Central memory CD4-positive, alpha-beta T cell (primary cell): ENCODE measurements around the gene KIF20A.
"Not testable (repeated sequence)": the region's sequence is repeated elsewhere in the genome, so short reads cannot be mapped to it uniquely, and the experiment has no call there.

Experiments
- DNase-seq: peaks from one replicate; pipeline ENCODE4 v3.0.0; 2022
- total RNA-seq, 3 experiments: gene quantifications; one replicate each; lab custom pipeline; 2026; lab: John Stamatoyannopoulos, UW

KIF20A gene
- total RNA-seq = 0 to 0.58 (median 0.18) reads per million in 3 experiments

DNA sequence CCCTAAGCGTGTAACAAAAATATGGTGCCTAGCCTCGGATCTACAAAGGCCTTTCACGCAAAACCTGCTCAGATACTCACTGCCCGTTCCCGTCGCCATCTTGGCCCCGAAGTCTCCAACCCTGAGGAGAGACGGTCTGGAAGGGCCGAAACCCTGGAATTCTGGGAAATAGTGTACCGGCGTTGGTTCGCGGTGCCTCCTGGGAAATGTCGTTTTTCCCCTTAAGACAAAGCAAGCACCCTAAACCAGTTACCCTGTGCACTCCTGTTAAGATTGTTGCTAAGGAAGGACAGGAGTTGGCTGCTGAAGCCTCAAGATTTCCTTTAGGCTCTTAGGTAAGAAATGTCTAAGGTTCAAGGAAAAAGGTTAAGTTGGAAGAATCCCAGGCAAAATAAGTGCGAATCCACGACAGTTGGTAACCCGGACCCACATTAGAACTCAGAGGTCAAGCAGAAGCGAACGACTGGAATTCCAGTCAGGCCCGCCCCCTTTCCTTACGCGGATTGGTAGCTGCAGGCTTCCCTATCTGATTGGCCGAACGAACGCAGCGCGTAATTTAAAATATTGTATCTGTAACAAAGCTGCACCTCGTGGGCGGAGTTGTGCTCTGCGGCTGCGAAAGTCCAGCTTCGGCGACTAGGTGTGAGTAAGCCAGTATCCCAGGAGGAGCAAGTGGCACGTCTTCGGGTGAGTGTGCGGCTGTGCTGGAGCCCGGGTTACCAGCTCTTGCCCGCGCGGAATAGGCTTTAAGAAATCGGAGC is at the start of gene KIF20A, which contains the start of gene BRD8:
TSS of gene KIF20A (plus strand) at position 597 of the 761 bp plus-strand sequence. CDS start 569 bp downstream, outside the sequence.
TSS of gene BRD8 (minus strand) at position 115 of the 761 bp plus-strand sequence. CDS start at position 99, 16 bp downstream.
- peak; percentile 84 for DNase-seq

DNA sequence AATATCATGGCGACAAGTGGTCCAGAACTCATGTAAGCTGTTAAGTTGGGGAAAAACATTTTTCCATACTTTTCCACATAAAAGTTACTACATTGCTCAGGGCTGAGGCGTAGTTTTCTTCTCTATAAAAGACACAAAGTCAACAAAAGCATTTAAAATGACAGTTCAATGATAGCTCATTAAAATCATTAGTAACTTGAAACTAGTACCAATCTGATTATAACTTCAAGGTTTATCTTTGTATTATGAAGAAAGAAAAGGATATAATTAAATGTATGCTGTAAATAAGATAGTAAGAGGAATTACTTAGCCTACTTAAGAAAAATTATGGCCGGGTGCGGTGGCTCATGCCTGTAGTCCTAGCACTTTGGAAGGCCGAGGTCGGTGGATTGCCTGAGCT is 49.6 kb upstream of the KIF20A start:
- DNase-seq = no peak

DNA sequence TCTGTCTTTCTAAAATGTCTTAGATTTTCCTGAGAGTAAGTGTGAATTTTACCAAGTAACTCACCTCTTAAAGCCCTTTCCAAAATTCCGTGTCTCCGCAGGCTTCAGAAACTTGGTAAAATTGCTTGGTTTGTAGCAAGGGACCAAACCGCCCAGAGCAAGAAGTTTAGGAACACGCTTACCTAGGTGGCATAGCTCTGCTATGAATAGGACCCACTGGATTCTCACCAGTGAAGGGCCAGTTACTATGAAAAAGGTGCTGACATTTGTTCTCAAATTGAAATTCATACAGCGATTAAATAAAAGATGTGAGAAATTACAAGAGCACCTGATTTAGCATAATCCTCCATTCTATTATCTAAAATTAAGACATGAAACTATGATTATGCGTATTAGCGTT is 46.4 kb upstream of the KIF20A start:
- no peak for DNase-seq

DNA sequence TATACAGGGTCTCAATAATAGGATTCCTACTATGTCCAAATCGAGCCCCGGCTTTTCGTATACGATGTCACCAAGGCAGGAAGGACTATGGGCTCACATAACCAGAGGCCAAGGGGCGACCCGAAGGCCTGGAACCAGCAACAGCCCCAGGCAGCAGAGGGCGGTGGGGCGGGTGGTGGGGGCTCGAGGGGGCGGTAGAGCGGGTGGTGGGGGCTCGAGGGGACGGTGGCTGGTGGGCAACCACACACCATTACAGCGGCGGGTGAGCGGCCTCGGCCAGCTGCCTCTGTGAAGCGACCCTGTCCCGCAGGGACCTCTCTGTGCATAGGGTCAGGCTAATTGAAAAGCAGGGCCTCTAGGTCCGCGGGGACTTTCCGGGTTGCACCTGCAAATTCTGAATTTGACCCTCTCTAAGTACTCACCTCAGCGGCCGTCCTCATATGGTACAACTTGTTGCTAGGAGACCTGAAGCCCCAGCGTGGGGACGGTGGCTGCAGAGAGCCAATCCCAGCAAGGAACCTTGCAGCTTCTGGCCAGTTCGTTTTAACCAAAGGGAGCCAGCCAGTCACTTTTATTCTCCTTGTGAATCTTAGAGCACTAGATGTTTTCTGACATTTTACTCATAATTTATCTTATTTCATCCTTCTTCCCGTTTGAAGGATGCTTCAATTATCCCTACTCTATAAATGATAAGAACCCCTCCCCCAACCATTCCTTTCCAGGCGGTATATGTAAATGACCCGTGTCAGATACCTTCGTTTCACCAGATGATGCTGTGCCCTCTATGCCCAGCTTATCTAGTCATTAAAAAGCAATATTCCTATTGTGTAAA is 39.7 kb upstream of the KIF20A start, which contains the start of gene NME5:
TSS of gene NME5 (minus strand) at position 480 of the 832 bp plus-strand sequence. CDS start 648 bp downstream, outside the sequence.
- no peak for DNase-seq

DNA sequence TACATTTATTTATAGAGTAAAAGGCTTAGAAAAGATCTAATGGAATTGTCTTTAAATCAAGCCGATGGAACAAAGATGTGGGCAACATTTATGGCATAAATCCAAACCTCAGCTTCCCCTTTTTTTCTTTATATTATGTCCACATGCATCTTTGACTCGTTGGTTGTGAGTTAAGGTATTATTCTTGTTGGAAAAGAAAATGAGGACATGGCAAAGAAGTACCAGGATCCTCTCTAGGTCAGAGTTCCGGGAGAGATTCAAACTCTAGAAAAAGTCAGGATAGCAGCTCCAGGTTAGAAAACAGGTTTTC is 39.2 kb upstream of the KIF20A start:
- DNase-seq = no peak

DNA sequence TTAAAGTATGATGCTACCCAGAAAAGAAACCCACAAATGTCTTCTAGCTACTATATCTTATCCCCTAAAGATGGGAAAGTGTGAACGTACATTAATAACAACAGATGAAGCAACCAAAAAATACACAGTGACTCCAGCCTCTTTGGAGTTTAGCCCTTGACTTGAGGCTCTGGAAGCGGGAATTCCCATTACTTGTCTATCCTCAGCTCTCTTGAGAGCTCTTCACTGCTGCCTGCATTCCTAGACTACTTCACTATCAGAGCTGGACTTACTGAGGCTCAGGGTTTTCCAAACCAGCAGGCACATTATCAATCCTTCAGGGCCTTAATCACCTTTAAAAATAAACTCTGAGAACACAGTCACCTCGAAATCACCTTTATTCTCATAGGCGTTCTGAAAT is 38.6 kb upstream of the KIF20A start:
- DNase-seq = no peak

DNA sequence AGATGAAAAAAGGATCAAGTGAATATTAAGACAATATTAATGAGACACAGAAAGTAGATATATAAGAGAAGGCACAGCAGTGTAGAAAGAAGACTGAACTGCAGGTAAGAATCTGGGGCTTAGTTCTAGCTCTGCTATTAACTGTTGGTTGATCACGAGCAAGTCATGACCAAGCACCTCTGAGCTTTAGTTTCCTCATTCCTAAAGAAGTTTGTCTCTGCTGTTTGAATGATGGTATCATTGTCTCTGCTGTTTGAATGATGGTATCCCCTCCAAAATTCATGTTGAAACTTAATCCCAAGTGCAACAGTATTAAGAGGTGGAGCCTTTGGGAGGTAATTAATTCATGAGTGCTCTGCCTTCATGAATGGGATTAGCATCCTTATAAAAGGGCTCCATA is 37.2 kb upstream of the KIF20A start:
- no peak for DNase-seq

DNA sequence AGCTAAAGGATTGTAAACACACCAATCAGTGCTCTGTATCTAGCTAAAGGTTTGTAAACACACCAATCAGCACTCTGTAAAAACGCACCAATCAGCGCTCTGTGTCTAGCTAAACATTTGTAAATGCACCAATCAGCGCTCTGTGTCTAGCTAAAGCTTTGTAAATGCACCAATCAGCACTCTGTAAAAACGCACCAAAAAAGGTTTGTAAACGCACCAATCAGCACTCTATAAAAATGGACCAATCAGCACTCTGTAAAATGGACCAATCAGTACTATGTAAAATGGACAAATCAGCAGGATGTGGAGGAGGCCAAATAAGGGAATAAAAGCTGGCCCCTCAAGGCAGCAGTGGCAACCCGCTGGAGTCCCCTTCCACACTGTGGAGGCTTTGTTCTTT is 35.3 kb upstream of the KIF20A start:
- DNase-seq = not testable (repeated sequence)

DNA sequence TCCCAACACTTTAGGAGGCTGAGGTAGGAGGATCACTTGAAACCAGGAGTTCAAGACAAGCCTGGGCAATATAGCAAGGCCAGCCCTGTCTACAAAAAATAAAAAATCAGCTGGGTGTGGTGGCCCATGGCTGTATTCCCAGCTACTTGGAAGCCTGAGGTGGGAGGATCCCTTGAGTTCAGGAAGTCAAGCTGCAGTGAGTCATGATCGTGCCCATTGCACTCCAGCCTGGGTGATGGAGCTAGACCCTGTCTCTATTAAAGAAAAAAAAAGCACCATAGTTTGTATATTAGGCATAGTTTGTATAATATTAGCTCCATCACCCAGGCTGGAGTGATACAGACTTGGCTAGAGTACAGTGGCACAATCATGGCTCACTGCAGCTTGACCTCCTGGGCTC is 30.1 kb upstream of the KIF20A start:
- no peak for DNase-seq

DNA sequence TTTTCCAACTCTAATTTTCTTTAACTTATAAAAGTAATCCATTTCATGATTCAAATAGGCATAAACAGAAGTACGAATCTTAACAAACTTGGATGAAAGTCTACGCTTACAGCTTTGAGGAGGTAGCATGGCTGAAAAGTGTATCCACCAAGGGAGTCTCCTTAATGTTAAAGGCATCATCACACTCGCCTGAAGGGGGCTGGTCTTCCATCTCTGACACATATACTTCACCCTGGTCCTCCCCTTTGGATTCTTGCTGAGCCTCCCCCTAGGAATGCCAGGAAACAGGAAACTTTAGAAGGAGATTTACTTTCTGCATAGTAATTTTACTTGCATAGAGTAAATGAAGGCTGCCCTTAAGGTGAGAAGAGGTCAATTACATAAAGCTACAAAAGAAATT is 29.4 kb upstream of the KIF20A start:
- DNase-seq = no peak

DNA sequence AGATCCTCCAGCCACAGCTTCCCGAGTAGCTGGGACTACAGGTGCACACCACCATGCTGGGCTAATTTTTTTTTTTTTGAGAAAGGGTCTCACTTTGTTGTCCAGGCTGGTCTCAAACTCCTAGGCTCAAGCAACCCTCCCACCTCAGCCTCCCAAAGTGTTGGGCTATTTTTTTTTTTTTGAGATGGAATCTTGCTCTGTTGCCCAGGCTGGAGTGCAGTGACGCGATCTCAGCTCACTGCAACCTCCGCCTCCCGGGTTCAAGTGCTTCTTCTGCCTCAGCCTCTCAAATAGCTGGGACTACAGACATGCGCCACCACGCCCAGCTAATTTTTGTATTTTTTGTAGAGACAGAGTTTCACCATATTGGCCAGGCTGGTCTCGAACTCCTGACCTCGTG is 22.9 kb upstream of the KIF20A start:
- not testable (repeated sequence) for DNase-seq

DNA sequence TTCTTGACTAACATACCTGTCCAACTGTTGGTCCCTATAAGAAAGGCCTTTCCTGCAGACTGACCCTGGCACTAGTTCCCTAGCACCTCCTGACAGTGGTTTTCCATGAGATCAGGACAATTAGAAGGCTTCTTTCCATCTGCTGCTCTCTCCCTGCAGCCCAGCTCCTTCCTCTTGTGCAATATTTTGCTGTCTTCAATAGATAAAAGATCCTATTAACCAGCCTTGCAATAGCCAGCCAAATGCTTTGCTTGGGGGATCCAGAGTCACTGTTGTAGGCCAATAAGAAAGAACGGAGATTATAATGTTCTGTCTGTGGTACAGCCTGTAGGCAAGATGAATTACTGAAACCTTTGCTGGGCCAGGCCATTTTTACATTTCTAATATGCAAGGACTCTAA is 21.3 kb upstream of the KIF20A start:
- DNase-seq = no peak

DNA sequence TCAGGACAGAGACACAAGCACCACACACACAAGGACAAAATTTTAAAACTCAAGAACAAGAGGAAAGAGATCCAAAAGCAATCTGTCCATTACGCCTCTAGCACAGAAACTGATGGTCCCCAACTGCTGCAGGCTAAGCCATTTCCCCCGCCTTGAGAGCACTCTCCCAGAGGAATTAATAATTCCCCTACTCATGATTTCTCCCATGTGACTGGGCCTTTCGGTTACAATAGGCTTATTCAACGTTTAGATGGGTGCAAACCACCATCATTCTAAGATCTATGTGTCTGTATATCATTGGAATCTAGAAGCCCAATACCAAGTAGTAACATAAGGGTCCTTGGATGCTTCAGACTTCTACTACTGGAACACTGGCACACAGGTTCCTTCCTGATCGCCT is 19.2 kb upstream of the KIF20A start:
- DNase-seq = no peak

DNA sequence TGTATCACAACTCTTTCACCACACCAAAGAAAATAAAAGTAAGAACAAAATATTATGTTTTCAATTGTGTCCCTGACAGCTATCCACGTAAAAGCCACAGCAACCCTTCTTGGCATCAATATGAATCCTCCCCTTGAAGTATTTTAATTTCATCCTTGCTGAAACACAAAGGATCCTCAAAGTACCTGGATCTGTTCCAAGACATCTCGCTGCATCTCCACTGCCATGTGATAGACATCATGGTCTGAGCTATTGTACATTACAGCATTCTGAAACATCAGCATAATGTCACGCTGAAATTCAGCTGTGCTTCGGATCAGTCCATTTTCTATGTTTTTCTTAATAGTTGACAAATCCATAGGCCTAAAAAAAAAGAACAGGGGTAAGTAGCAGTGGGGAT is 18.2 kb upstream of the KIF20A start:
- DNase-seq = no peak

DNA sequence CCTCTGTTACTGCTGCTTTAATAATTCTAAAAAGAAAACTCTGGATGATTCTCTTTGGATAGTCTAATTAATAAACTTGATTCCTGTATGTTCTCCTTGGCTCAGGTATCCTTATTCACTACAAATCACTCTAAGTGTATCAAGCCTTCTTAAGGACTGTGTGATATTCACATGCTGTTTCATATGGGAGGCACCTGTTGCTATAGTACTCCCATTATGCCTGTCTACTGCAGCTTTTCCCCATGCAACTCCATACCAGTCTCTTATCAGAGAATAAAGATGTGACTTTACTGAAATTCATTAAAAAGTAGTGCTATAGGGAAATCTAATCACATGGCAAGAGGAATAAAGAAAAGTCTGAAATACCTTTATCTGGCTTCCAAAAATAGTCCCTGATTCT is 15.2 kb upstream of the KIF20A start:
- no peak for DNase-seq

DNA sequence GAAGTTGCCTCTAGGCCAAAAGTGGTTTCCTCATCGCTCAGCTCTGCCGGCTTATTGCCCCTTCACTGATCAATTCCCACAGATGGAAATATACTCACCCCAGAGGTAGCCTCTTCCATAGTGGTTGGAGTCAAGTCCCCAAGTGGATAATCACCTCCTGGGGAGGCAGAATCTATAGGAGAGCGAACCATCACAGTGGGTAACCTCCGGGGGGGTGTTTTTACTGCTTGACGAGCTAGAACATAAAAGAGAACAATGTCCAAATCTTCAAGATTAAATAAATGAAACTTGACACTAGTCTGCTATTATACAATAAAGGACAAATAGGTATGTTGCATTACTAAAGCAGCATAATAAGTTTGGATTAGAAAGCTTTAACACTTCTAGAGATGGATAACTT is 9.8 kb upstream of the KIF20A start:
- DNase-seq = no peak

DNA sequence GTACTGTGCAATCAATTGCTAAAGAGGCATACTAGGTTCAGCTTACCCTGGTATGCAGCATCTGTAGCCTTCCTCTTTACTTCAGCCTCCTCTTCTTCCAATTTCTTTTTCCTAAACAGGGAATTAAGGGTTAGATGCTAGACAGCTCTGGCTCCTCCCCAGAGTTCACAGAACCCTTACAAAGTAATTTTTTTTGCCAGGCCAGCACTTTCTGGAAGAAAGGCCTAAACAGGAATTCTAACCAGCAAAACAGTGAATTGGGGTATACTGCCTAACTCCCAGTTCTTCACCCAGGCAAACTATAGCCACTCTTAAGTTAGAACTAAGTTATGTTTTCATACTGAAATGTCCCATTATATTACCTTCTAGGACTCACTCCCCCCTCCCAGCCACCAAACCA is 8.6 kb upstream of the KIF20A start:
- no peak for DNase-seq

DNA sequence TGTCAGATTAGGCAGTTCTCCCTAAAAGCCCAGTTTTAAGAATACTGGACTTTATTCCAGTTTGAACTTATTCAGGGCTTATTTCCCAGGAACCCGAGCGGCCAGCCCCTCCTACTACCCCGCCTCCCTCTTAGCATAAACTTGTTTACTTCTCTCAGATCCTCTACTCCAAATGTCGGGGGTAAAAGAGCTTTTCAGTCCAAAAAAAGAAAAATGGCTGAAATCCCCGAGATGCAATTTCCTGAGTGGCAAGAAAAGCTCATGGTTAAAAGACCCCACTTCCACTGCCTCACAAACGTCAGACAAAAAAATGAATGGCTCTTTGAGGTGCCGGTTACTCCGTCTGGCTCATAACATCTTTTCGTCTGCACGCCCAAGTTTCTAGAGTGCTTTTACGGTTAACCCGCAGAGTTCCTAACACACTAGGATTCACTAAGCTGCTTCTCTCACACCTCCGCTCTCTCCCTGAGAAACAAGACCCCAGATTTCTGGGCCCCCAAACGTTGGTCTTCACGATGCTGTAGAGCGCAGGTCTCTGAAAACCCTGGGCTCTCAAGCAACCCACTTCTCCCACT is 884 bp upstream of the KIF20A start:
- no peak for DNase-seq

DNA sequence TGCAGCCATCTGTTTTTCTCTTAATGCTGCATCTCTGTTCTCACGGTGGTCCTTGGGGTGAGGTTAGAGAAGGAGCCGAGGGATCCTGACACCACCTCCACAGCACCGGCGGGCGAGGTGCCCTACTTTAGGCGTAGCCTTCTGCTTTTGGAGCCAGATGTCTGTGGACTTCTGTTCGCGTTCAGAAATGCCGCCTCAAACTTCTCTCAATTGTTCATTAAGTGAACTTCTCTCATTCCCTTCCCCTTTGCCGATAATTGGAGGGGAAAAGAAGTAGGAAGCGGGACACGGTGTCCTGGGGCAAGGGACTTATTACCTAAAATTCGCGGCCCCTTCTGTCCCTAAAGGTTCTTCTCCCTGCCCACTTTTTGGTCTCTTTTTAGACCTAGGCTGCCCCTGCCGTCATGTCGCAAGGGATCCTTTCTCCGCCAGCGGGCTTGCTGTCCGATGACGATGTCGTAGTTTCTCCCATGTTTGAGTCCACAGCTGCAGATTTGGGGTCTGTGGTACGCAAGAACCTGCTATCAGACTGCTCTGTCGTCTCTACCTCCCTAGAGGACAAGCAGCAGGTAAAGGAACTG is 455 bp downstream of the KIF20A start:
- no peak for DNase-seq

DNA sequence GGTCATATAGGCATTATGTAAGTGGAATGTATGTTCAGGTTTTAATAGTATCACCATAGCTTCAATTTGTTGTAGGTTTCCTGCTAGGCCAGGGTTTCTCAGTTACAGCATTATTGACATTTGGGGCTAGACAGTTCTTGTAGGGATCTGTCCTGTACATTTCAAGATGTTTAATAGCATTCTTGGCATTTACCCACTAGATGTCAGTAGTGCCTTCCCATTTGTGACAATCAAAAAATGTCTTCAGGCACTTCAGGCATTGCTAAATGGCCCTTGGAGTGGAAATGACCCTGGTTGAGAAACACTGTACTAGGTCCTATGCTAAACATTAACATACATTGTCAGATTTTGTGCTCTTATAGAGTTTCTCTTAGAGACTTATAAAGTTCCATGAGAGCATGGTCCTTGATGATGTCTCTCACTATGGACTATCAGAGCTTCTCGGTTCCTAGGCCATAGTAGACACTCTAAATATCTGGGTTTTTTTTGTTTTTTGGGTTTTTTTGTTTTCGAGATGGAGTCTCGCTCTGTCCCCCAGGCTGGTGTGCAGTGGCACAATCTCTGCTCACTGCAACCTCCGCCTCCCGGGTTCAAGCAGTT is 1.4 kb downstream of the KIF20A start:
- peak; percentile 9 for DNase-seq

DNA sequence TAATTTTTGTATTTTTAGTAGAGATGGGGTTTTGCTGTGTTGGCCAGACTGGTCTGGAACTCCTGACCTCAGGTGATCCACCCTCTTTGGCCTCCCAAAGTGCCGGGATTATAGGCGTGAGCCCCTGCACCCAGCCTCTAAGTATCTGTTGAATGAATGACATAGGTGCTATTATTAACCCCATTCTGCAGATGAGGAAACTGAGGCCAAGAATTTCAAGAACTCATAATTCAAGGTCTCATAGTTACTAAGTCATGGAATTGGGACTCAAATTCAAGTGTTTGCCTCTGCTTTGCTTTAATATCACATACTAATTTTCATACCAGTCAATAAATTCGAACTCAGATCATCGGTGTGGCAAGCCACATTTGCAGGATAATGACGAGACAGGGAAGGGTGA is 1.9 kb downstream of the KIF20A start:
- DNase-seq = no peak

DNA sequence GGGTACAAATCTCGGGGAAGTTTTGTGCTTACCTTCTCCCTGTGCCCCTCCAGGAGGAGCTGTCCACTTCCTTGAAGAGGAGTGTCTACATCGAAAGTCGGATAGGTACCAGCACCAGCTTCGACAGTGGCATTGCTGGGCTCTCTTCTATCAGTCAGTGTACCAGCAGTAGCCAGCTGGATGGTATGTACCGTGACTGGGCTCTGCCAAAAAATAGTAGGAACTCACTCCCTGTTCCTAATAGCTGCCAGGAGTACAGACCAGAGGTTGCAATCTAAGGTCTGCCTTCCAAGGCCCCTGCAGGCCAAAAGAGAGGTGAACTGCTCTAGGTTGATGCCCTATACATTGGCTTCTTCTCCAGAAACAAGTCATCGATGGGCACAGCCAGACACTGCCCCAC is 3.9 kb downstream of the KIF20A start:
- DNase-seq = no peak

DNA sequence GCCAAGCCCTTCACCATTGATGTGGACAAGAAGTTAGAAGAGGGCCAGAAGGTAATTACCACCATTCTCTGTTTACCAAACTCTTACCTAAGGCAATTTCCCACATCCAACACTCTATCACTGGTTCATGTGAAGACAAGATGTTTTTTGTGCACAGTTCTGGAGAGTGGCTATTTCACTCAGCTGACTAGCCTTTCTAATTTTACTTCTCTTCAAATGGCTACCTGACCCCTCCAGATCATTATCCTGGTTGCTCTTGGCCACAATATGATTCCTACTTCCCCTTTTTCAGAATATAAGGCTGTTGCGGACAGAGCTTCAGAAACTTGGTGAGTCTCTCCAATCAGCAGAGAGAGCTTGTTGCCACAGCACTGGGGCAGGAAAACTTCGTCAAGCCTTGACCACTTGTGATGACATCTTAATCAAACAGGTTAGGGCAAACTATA is 7.1 kb downstream of the KIF20A start:
- DNase-seq = no peak
